GM12892 (cell line): ENCODE measurements around the gene SLC7A1.

Experiments
- DNase-seq: peaks from one replicate; pipeline ENCODE4 v3.0.0; 2011; ENCODE audit not compliant: insufficient read length
- FAIRE-seq: peaks from 2 replicates; lab custom pipeline; 2011; peaks lifted over from hg19 to GRCh38; lab: Jason Lieb, UNC
- POLR2A ChIP-seq: IDR thresholded peaks from 2 replicates; pipeline ENCODE4 v1.6.1; 2011; ENCODE audit warnings: low read depth, low read length, control low read depth
- POLR2AphosphoS5 ChIP-seq: IDR thresholded peaks from 2 replicates; pipeline ENCODE4 v1.6.1; 2011; ENCODE audit warnings: low read depth, low read length, control low read depth
- TAF1 ChIP-seq: IDR thresholded peaks from 2 replicates; pipeline ENCODE4 v1.6.1; 2011; ENCODE audit warnings: low read depth, mild to moderate bottlenecking, control low read depth, low read length, borderline replicate concordance

The SLC7A1 gene

GRCh38 chr13:29502391-29503008 is 93.0 kb downstream of the SLC7A1 start:
- TF ChIP-seq TAF1: no peak
- TF ChIP-seq POLR2A: no peak
- TF ChIP-seq POLR2AphosphoS5: no peak
- DNase-seq: no peak
- FAIRE-seq: no peak

- no peak for FAIRE-seq
- TF ChIP-seq POLR2AphosphoS5: no peak
- TF ChIP-seq POLR2A: no peak
- TF ChIP-seq TAF1: no peak
- DNase-seq: no peak
Observed at GRCh38 chr13:29501674-29502073, 93.8 kb downstream of the SLC7A1 start.

- FAIRE-seq: no peak
- no peak for DNase-seq
- TF ChIP-seq TAF1 (no peak), POLR2AphosphoS5 (no peak), POLR2A (no peak)
Observed at GRCh38 chr13:29500386-29500785, 95.1 kb downstream of the SLC7A1 start.

GRCh38 chr13:29499506-29500165 is 95.9 kb downstream of the SLC7A1 start:
- TF ChIP-seq TAF1 (no peak), POLR2A (no peak), POLR2AphosphoS5 (no peak)
- FAIRE-seq (no peak), DNase-seq (no peak)

GRCh38 chr13:29498426-29499040 is 97.0 kb downstream of the SLC7A1 start:
- no peak for FAIRE-seq
- no peak for DNase-seq
- TF ChIP-seq POLR2AphosphoS5: no peak
- TF ChIP-seq TAF1: no peak
- no peak for TF ChIP-seq POLR2A

- TF ChIP-seq POLR2A: no peak
- no peak for TF ChIP-seq TAF1
- no peak for TF ChIP-seq POLR2AphosphoS5
- no peak for FAIRE-seq
- DNase-seq: no peak
Observed at GRCh38 chr13:29497137-29497654, 98.3 kb downstream of the SLC7A1 start.

GRCh38 chr13:29496241-29496712 is 99.2 kb downstream of the SLC7A1 start:
- DNase-seq (no peak), FAIRE-seq (peak; percentile 50)
- no peak for TF ChIP-seq POLR2A
- TF ChIP-seq TAF1: no peak
- no peak for TF ChIP-seq POLR2AphosphoS5

- no peak for DNase-seq
- TF ChIP-seq POLR2A (no peak), TAF1 (no peak), POLR2AphosphoS5 (no peak)
- FAIRE-seq: no peak
Observed at GRCh38 chr13:29494520-29494919, 101.0 kb downstream of the SLC7A1 start.

- TF ChIP-seq TAF1 (no peak), POLR2AphosphoS5 (no peak), POLR2A (no peak)
- FAIRE-seq: no peak
Observed at GRCh38 chr13:29493796-29494195, 101.7 kb downstream of the SLC7A1 start.

GRCh38 chr13:29491248-29491647 is 104.2 kb downstream of the SLC7A1 start:
- TF ChIP-seq TAF1 (no peak), POLR2A (no peak), POLR2AphosphoS5 (no peak)
- FAIRE-seq (no peak), DNase-seq (no peak)

More at GRCh38 chr13:29493796-29494195, 101.7 kb downstream of the SLC7A1 start:
- DNase-seq: no peak

- no peak for TF ChIP-seq TAF1
- FAIRE-seq (no peak), DNase-seq (no peak)
Observed at GRCh38 chr13:29490561-29490885, 105.0 kb downstream of the SLC7A1 start.
